Natural killer cell (primary cell): ENCODE measurements around the gene SPA17. TPM values are rescaled to one million over a fixed set of nuclear protein-coding genes. Genes with fewer than 3 reads are reported as not detected.
A peak's percentile ranks its signal among the peaks of the same experiment; 100 is the strongest.

Experiments
- ATAC-seq, 3 donors: fragments of 150-1000 bp in 2 of 3; fragments of 200-7000 bp in 1 of 3; cut with Tn5 transposase; 1 replicate in 1 of 3; 2 replicates in 2 of 3; pipeline ENCODE4 v1.10.0; 2021; ENCODE audit warnings: mild to moderate bottlenecking in 2 of 3, moderate library complexity in 2 of 3
- DNase-seq, 2 donors: peaks; one replicate each; pipeline versions ENCODE4 v3.0.0 to v3.0.0-alpha.2; 2013 to 2021; ENCODE audit warnings: mixed read lengths in 1 of 2
- H3K27ac ChIP-seq: one replicate; pipeline ENCODE4 v1.5.1; 2013; ENCODE audit warnings: mild to moderate bottlenecking, low read length
- H3K27me3 ChIP-seq: one replicate; pipeline ENCODE4 v1.6.1; 2013; ENCODE audit warnings: low read length; ENCODE audit not compliant: control insufficient read depth, insufficient read depth
- H3K36me3 ChIP-seq: one replicate; pipeline ENCODE4 v1.6.1; 2013; ENCODE audit warnings: low read length; ENCODE audit not compliant: control insufficient read depth, insufficient read depth
- H3K4me1 ChIP-seq: one replicate; pipeline ENCODE4 v1.6.1; 2013; ENCODE audit warnings: low read length; ENCODE audit not compliant: control insufficient read depth, insufficient read depth
- H3K4me3 ChIP-seq: one replicate; pipeline ENCODE4 v1.5.1; 2013; ENCODE audit warnings: low read length
- H3K9me3 ChIP-seq: one replicate; pipeline ENCODE4 v1.6.1; 2013; ENCODE audit warnings: low read length; ENCODE audit not compliant: control insufficient read depth, insufficient read depth
- H3K27ac Mint-ChIP-seq, 2 donors: one replicate each; pipeline ENCODE4 v1.8.0; 2022; ENCODE audit warnings: mild to moderate bottlenecking in 2 of 2, mixed read lengths in 2 of 2, moderate library complexity in 1 of 2
- H3K27me3 Mint-ChIP-seq, 2 donors: one replicate each; pipeline ENCODE4 v1.8.0; 2022; ENCODE audit warnings: low read depth in 2 of 2, mixed read lengths in 2 of 2
- H3K36me3 Mint-ChIP-seq: one replicate; pipeline ENCODE4 v1.8.0; 2022; ENCODE audit warnings: mixed read lengths
- H3K4me1 Mint-ChIP-seq, 2 donors: one replicate each; pipeline ENCODE4 v1.8.0; 2022; ENCODE audit warnings: mixed read lengths in 2 of 2
- H3K4me3 Mint-ChIP-seq: one replicate; pipeline ENCODE4 v1.8.0; 2022; ENCODE audit warnings: mild to moderate bottlenecking, moderate library complexity, mixed read lengths
- H3K9me3 Mint-ChIP-seq, 2 donors: one replicate each; pipeline ENCODE4 v1.8.0; 2022; ENCODE audit warnings: mixed read lengths in 2 of 2
- CTCF ChIP-seq: fragments of 200-600 bp; IDR thresholded peaks from one replicate; pipeline ENCODE4 v1.8.0; 2022; ENCODE audit warnings: antibody characterized with exemption
- WGBS: methylation state at CpG from one replicate; pipeline ENCODE4 v1.1.7; 2013; ENCODE audit warnings: missing lambda C conversion rate; ENCODE audit not compliant: insufficient coverage; 5-methylcytosine and 5-hydroxymethylcytosine counted together
- intact Hi-C: fragments of 100-400 bp; cut with micrococcal nuclease; formaldehyde crosslinking; loops from one replicate; pipeline ENCODE4 v1.14.2; 2022
- total RNA-seq, 4 donors: library from RNA; stranded (reverse); fragments of 120-200 nt in 1 of 4; gene quantifications; one replicate each; pipeline versions ENCODE4 v1.2.3 to v1.2.4, GENCODE V29; 2013 to 2022

Gene SPA17
- total RNA-seq, 3 donors from 2014 or later (not counting 1 experiment from before 2014, with no cell fraction given): 0.35 to 0.45 (median 0.35) TPM

GRCh38 chr11:124629961-124630360 lies 43.7 kb upstream of the SPA17 start:
- intact Hi-C loops: no loop called here
- Histone ChIP-seq H3K27me3 (no peaks in the 10 kb centered on the region), H3K9me3 (no peaks in the 10 kb centered on the region), H3K4me3 (no peak overlapping the region), H3K4me1 (no peaks in the 10 kb centered on the region), H3K36me3 (peaks cover 80% of the 10 kb centered on the region), H3K27ac (no peak overlapping the region)
- no peak overlapping the region for H3K4me3 Mint-ChIP-seq
- DNase-seq (no peak), ATAC-seq (no peak)
- H3K9me3 Mint-ChIP-seq: no peaks in the 10 kb centered on the region
- H3K27ac Mint-ChIP-seq: peak overlapping the region in 1 of 2 donors; percentile 18
- 100% methylated on average over 3 of the region's 4 CpGs for WGBS
- H3K36me3 Mint-ChIP-seq: peaks cover 17% of the 10 kb centered on the region
- H3K27me3 Mint-ChIP-seq: no peaks in the 10 kb centered on the region
- H3K4me1 Mint-ChIP-seq: peaks cover 18 to 31% of the 10 kb centered on the region in 2 donors
- TF ChIP-seq CTCF: no peak

DNA sequence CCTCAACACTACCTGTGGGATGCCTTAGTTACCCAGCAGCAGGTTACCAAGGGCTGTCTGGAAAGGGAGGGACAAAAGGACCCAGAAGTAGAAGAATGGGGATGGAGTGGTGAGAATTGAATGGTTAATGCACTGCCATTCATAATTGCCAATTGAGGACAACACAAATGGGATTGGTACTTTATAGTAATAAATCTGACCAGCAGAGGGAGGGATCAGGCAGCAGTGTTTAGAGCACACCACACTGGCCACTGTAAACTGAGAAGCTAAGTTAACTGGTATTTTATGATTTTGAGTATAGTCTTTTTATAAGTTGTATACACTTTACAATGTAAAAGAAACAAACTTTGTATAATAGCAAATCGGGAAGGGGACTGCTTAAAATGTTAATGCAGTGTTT lies 40.3 kb upstream of the SPA17 start:
- Mint-ChIP-seq H3K4me1 (peaks cover 0 to 12% of the 10 kb centered on the region in 2 donors), H3K27ac (no peak overlapping the region), H3K27me3 (no peaks in the 10 kb centered on the region), H3K4me3 (no peak overlapping the region), H3K9me3 (no peaks in the 10 kb centered on the region), H3K36me3 (peaks cover 23% of the 10 kb centered on the region)
- no peak overlapping the region for H3K27ac ChIP-seq
- no peaks in the 10 kb centered on the region for H3K9me3 ChIP-seq
- no peak for TF ChIP-seq CTCF
- H3K4me1 ChIP-seq: no peaks in the 10 kb centered on the region
- H3K27me3 ChIP-seq: no peaks in the 10 kb centered on the region
- ATAC-seq (no peak), DNase-seq (no peak)
- no CpG with 5 or more reads among the region's 1 CpG for WGBS
- peaks cover 60% of the 10 kb centered on the region for H3K36me3 ChIP-seq
- no peak overlapping the region for H3K4me3 ChIP-seq
- intact Hi-C loops: no loop called here

- H3K36me3 Mint-ChIP-seq: peaks cover 16% of the 10 kb centered on the region
- no peak for TF ChIP-seq CTCF
- peaks cover 0 to 4% of the 10 kb centered on the region in 2 donors for H3K4me1 Mint-ChIP-seq
- intact Hi-C loops: no loop called here
- Histone ChIP-seq H3K27me3 (no peaks in the 10 kb centered on the region), H3K4me1 (no peaks in the 10 kb centered on the region), H3K36me3 (peaks cover 41% of the 10 kb centered on the region), H3K9me3 (no peaks in the 10 kb centered on the region), H3K4me3 (no peak overlapping the region), H3K27ac (no peak overlapping the region)
- no peaks in the 10 kb centered on the region for H3K9me3 Mint-ChIP-seq
- no peak overlapping the region for H3K4me3 Mint-ChIP-seq
- H3K27ac Mint-ChIP-seq: no peak overlapping the region
- H3K27me3 Mint-ChIP-seq: no peaks in the 10 kb centered on the region
- ATAC-seq: no peak
- DNase-seq: no peak
- 92% methylated on average over 3 of the region's 3 CpGs for WGBS
Observed at GRCh38 chr11:124635932-124636331, 37.8 kb upstream of the SPA17 start.

DNA sequence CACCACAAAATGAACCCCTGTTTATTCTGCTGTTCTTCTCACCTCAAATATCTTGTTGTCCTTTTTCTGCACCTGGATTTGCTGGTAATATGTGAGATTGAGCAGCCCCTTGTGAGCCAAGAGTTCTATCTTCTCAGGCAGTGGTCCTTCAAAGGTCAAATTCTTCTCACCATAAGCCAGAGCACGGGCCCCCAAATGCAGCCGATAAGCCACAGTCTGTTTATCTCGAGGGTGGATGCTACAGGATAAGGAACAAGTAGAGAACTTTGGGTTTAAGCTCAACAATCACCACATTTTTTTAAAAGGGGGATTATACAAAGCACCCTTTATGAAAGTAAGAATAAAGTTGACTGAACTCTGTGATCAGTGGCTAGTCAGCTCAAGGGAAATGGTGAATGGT lies 35.2 kb upstream of the SPA17 start:
- DNase-seq (no peak), ATAC-seq (no peak)
- intact Hi-C loops: no loop called here
- H3K4me1 ChIP-seq: no peaks in the 10 kb centered on the region
- no peaks in the 10 kb centered on the region for H3K9me3 ChIP-seq
- Mint-ChIP-seq H3K4me3 (no peak overlapping the region), H3K9me3 (no peaks in the 10 kb centered on the region), H3K27me3 (no peaks in the 10 kb centered on the region), H3K27ac (peak overlapping the region in 1 of 2 donors; percentile 63), H3K4me1 (peaks cover 0 to 4% of the 10 kb centered on the region in 2 donors), H3K36me3 (peaks cover 7% of the 10 kb centered on the region)
- no peak for TF ChIP-seq CTCF
- no peak overlapping the region for H3K27ac ChIP-seq
- H3K36me3 ChIP-seq: peaks cover 16% of the 10 kb centered on the region
- WGBS: 100% methylated on average over 1 of the region's 3 CpGs
- no peaks in the 10 kb centered on the region for H3K27me3 ChIP-seq
- no peak overlapping the region for H3K4me3 ChIP-seq
